Bronchial epithelial cell (primary cell): ENCODE data around the gene HDAC4. TPM values are rescaled to one million over a fixed set of nuclear protein-coding genes. Genes with fewer than 3 reads are reported as not detected.
A peak's percentile ranks its signal among the peaks of the same experiment; 100 is the strongest.

Source experiments
- DNase-seq: peaks from one replicate; pipeline ENCODE4 v3.0.0-alpha.2; 2010; ENCODE audit warnings: low read depth
- FAIRE-seq: peaks from 2 replicates; lab custom pipeline; 2011; peaks lifted over from hg19 to GRCh38; lab: Jason Lieb, UNC
- H3K27me3 ChIP-seq: 2 replicates; pipeline ENCODE4 v1.5.1; 2011; ENCODE audit warnings: low read length; ENCODE audit not compliant: control insufficient read depth, insufficient read depth
- H3K36me3 ChIP-seq: 2 replicates; pipeline ENCODE4 v1.5.1; 2011; ENCODE audit warnings: low read length; ENCODE audit not compliant: control insufficient read depth, insufficient read depth
- H3K4me3 ChIP-seq: 2 replicates; pipeline ENCODE4 v1.5.1; 2011; ENCODE audit warnings: mild to moderate bottlenecking, low read depth, low read length, control low read depth
- total RNA-seq: library from RNA; depleted of rRNA; stranded (reverse); fragments of >200 nt; gene quantifications from 2 replicates; pipeline ENCODE4 v1.2.1, GENCODE V29; 2014
- TF ChIP-seq, protein P1 (sequence below): IDR thresholded peaks from 2 replicates; pipeline ENCODE4 v1.5.1; 2011; ENCODE audit warnings: mild to moderate bottlenecking, moderate library complexity, low read length, control low read depth, inconsistent platforms; ENCODE audit not compliant: insufficient read depth, severe bottlenecking

Gene HDAC4
- total RNA-seq, 1 donor from 2014 or later: 5.3 TPM

GRCh38 chr2:239035997-239036731 lies 364.7 kb downstream of the HDAC4 start:
- no peaks in the 10 kb centered on the region for H3K27me3 ChIP-seq
- no peaks in the 10 kb centered on the region for H3K36me3 ChIP-seq
- TF ChIP-seq, protein P1, sequence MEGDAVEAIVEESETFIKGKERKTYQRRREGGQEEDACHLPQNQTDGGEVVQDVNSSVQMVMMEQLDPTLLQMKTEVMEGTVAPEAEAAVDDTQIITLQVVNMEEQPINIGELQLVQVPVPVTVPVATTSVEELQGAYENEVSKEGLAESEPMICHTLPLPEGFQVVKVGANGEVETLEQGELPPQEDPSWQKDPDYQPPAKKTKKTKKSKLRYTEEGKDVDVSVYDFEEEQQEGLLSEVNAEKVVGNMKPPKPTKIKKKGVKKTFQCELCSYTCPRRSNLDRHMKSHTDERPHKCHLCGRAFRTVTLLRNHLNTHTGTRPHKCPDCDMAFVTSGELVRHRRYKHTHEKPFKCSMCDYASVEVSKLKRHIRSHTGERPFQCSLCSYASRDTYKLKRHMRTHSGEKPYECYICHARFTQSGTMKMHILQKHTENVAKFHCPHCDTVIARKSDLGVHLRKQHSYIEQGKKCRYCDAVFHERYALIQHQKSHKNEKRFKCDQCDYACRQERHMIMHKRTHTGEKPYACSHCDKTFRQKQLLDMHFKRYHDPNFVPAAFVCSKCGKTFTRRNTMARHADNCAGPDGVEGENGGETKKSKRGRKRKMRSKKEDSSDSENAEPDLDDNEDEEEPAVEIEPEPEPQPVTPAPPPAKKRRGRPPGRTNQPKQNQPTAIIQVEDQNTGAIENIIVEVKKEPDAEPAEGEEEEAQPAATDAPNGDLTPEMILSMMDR: no peak
- no peak for FAIRE-seq
- no peak overlapping the region for H3K4me3 ChIP-seq
- no peak for DNase-seq

- H3K4me3 ChIP-seq: no peak overlapping the region
- no peak for FAIRE-seq
Measured at GRCh38 chr2:239035361-239035814, 365.4 kb downstream of the HDAC4 start.

GRCh38 chr2:239034561-239035341 lies 366.1 kb downstream of the HDAC4 start:
- no peak for FAIRE-seq
- Histone ChIP-seq H3K36me3 (no peaks in the 10 kb centered on the region), H3K27me3 (peaks cover 1% of the 10 kb centered on the region), H3K4me3 (no peak overlapping the region)
- TF ChIP-seq, protein P1: no peak
- DNase-seq: no peak

More at GRCh38 chr2:239035361-239035814, 365.4 kb downstream of the HDAC4 start:
- no peaks in the 10 kb centered on the region for H3K36me3 ChIP-seq
- TF ChIP-seq, protein P1: peak; percentile 90
- no peak for DNase-seq
- H3K27me3 ChIP-seq: peaks cover 1% of the 10 kb centered on the region

GRCh38 chr2:239033801-239034560 lies 366.8 kb downstream of the HDAC4 start:
- H3K27me3 ChIP-seq: peaks cover 1% of the 10 kb centered on the region
- no peak overlapping the region for H3K4me3 ChIP-seq
- DNase-seq (no peak), FAIRE-seq (no peak)
- no peaks in the 10 kb centered on the region for H3K36me3 ChIP-seq
- TF ChIP-seq, protein P1: no peak

DNA sequence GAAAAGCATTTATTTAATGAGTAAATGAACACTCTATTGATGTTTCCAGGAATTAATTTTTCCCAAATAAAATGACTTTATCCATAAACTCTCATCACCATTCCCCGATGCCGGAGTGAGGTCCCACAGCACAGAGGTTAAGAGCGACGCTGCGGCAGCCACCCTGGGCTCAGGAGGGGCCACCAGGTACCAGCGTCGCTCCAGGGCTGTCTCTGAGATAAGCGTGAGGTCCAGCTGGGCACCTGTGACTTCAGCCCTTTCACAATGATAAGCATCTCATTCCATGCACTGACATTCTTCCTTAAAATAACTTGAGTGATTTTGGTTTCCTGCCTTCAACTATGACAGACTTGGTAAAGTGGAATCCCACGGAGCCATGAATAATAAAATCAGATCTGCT lies 370.9 kb downstream of the HDAC4 start:
- Histone ChIP-seq H3K4me3 (no peak overlapping the region), H3K36me3 (no peaks in the 10 kb centered on the region), H3K27me3 (peaks cover 3% of the 10 kb centered on the region)
- DNase-seq (no peak), FAIRE-seq (no peak)
- TF ChIP-seq, protein P1: no peak
